ENCODE results near the gene ULK2. TPM values are rescaled to one million over a fixed set of nuclear protein-coding genes. Genes with fewer than 3 reads are reported as not detected.

ULK2 gene
- total and polyA plus RNA-seq, 2 experiments from 2014 or later, result 6.8 to 19.2 TPM

DNA sequence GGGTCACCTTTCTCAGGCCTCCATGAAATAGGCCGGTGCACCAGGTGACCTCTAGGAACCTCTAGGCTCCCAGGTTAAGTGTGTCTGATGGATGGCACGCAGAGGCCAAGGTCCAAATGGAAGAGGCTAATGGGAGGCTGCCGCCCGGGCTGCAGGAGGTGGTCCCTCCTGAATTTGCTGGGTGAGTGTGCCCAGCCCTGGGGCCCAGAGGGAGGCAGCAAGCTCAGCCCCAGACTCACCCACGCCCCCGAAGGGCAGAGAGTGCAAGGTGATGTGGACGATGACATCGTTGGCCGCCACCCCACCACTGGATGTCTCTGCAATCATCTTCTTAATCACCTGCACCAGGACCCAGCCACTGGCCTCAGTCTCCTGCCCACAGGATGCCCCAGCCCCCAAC lies 129.0 kb downstream of the ULK2 start:
- WGBS, 2 experiments (ENCODE audit: low coverage in 1 of 2, low lambda C conversion rate in 2 of 2, missing lambda C conversion rate in 2 of 2), result 88 to 96% methylated on average over 9 of the region's 9 CpGs

DNA sequence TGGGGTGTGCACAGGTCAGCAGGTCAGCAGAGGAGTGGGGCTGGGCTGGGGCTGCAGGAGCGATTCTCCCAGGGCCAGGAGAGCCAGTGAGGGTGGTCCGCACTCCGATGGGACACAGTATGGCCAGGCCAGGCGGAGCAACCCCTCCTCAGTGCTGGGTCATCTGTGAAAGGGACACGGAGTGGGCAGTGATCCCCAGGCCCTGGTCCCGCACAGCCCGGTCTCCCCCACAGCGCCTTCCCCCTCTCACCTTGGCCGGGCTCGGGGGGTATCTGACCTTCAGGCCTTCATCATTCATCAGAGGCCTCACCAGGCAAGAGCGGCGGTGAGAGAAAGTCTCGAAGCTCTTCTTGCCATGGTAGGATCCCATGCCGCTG lies 129.7 kb downstream of the ULK2 start:
- Histone ChIP-seq H3K9me3 (ENCODE audit: low read depth) (no peaks in the 10 kb centered on the region), H3K9ac (no peak overlapping the region), H2AFZ (no peak overlapping the region), H3K79me2 (ENCODE audit: insufficient read depth) (no peaks in the 10 kb centered on the region), H3F3A (ENCODE audit: insufficient read depth) (no peaks in the 10 kb centered on the region), H3K4me1 (ENCODE audit: insufficient read depth) (no peaks in the 10 kb centered on the region), H3K9me2 (ENCODE audit: insufficient read depth) (no peaks in the 10 kb centered on the region), H3K27ac (no peak overlapping the region), H3K36me3 (ENCODE audit: low read depth) (no peaks in the 10 kb centered on the region), H4K20me1 (ENCODE audit: insufficient read depth) (no peaks in the 10 kb centered on the region), H3K27me3 (replicated peaks; ENCODE audit: insufficient read depth) (peaks cover 4% of the 10 kb centered on the region; the same call in 1 of the 2 replicates), H3K4me2 (ENCODE audit: unreplicated experiment) (no peak overlapping the region), H3K4me3 (no peak overlapping the region)
- in situ Hi-C loops (cut with MboI), result no loop called here
- TF ChIP-seq EZH2 (IDR thresholded peaks at IDR 0.05; ENCODE audit: insufficient read depth, poor library complexity, severe bottlenecking), result no peak
- no peak for TF ChIP-seq EZH2phosphoT487 (IDR thresholded peaks at IDR 0.05; ENCODE audit: insufficient read depth, low read depth)
- 88 to 92% methylated on average over 9 to 14 of the region's 14 CpGs for WGBS, 2 experiments (ENCODE audit: low coverage in 1 of 2, low lambda C conversion rate in 2 of 2, missing lambda C conversion rate in 2 of 2)
- no peak for DNase-seq

More for the DNA sequence above, 129.0 kb downstream of the ULK2 start:
- Histone ChIP-seq H3K36me3 (ENCODE audit: low read depth) (no peaks in the 10 kb centered on the region), H3K4me3 (no peak overlapping the region), H3K9ac (no peak overlapping the region), H3K4me2 (ENCODE audit: unreplicated experiment) (no peak overlapping the region), H3K9me3 (ENCODE audit: low read depth) (no peaks in the 10 kb centered on the region), H3F3A (ENCODE audit: insufficient read depth) (no peaks in the 10 kb centered on the region), H3K27ac (no peak overlapping the region), H2AFZ (no peak overlapping the region), H4K20me1 (ENCODE audit: insufficient read depth) (no peaks in the 10 kb centered on the region), H3K27me3 (replicated peaks; ENCODE audit: insufficient read depth) (no peaks in the 10 kb centered on the region), H3K4me1 (ENCODE audit: insufficient read depth) (no peaks in the 10 kb centered on the region), H3K79me2 (ENCODE audit: insufficient read depth) (no peaks in the 10 kb centered on the region), H3K9me2 (ENCODE audit: insufficient read depth) (no peaks in the 10 kb centered on the region)
- TF ChIP-seq EZH2phosphoT487 (IDR thresholded peaks at IDR 0.05; ENCODE audit: insufficient read depth, low read depth) (no peak), EZH2 (IDR thresholded peaks at IDR 0.05; ENCODE audit: insufficient read depth, poor library complexity, severe bottlenecking) (no peak)
- in situ Hi-C loops (cut with MboI), result no loop called here
- no peak for DNase-seq

- no peaks in the 10 kb centered on the region for H3F3A ChIP-seq (ENCODE audit: insufficient read depth)
- WGBS, 2 experiments (ENCODE audit: low coverage in 1 of 2, low lambda C conversion rate in 2 of 2, missing lambda C conversion rate in 2 of 2), result 64 to 67% methylated on average over 15 of the region's 15 CpGs
- no peaks in the 10 kb centered on the region for H3K9me2 ChIP-seq (ENCODE audit: insufficient read depth)
- no peak overlapping the region for H2AFZ ChIP-seq
- H3K9ac ChIP-seq, result no peak overlapping the region
- no peaks in the 10 kb centered on the region for H3K9me3 ChIP-seq (ENCODE audit: low read depth)
- H3K4me3 ChIP-seq, result no peak overlapping the region
- TF ChIP-seq EZH2phosphoT487 (IDR thresholded peaks at IDR 0.05; ENCODE audit: insufficient read depth, low read depth), result no peak
- no peak overlapping the region for H3K27ac ChIP-seq
- H4K20me1 ChIP-seq (ENCODE audit: insufficient read depth), result no peaks in the 10 kb centered on the region
- in situ Hi-C loops (cut with MboI), result no loop called here
- no peaks in the 10 kb centered on the region for H3K4me1 ChIP-seq (ENCODE audit: insufficient read depth)
- peaks cover 4% of the 10 kb centered on the region; the same call in 1 of the 2 replicates for H3K27me3 ChIP-seq (replicated peaks; ENCODE audit: insufficient read depth)
- no peak for DNase-seq
- H3K4me2 ChIP-seq (ENCODE audit: unreplicated experiment), result no peak overlapping the region
- no peaks in the 10 kb centered on the region for H3K36me3 ChIP-seq (ENCODE audit: low read depth)
- no peaks in the 10 kb centered on the region for H3K79me2 ChIP-seq (ENCODE audit: insufficient read depth)
Measured at GRCh38 chr17:19737305-19738072, 130.2 kb downstream of the ULK2 start.

GRCh38 chr17:19736071-19736470 lies 131.7 kb downstream of the ULK2 start:
- H3K36me3 ChIP-seq (ENCODE audit: low read depth), result no peaks in the 10 kb centered on the region
- H4K20me1 ChIP-seq (ENCODE audit: insufficient read depth), result no peaks in the 10 kb centered on the region
- no peak overlapping the region for H3K4me3 ChIP-seq
- H2AFZ ChIP-seq, result no peak overlapping the region
- no peaks in the 10 kb centered on the region for H3K9me3 ChIP-seq (ENCODE audit: low read depth)
- H3K27ac ChIP-seq, result no peak overlapping the region
- no peak for DNase-seq
- H3K9me2 ChIP-seq (ENCODE audit: insufficient read depth), result no peaks in the 10 kb centered on the region
- no peaks in the 10 kb centered on the region for H3K79me2 ChIP-seq (ENCODE audit: insufficient read depth)
- no peaks in the 10 kb centered on the region for H3F3A ChIP-seq (ENCODE audit: insufficient read depth)
- no peaks in the 10 kb centered on the region for H3K4me1 ChIP-seq (ENCODE audit: insufficient read depth)
- in situ Hi-C loops (cut with MboI), result no loop called here
- peaks cover 4% of the 10 kb centered on the region for H3K27me3 ChIP-seq (replicated peaks; ENCODE audit: insufficient read depth)
- H3K4me2 ChIP-seq (ENCODE audit: unreplicated experiment), result no peak overlapping the region
- TF ChIP-seq EZH2 (IDR thresholded peaks at IDR 0.05; ENCODE audit: insufficient read depth, poor library complexity, severe bottlenecking) (no peak), EZH2phosphoT487 (IDR thresholded peaks at IDR 0.05; ENCODE audit: insufficient read depth, low read depth) (no peak)
- WGBS, 2 experiments (ENCODE audit: low coverage in 1 of 2, low lambda C conversion rate in 2 of 2, missing lambda C conversion rate in 2 of 2), result 49 to 56% methylated on average over 11 of the region's 11 CpGs
- no peak overlapping the region for H3K9ac ChIP-seq
